SK-N-SH (cell line): ENCODE results near the gene MRPS35. TPM values are rescaled to one million over a fixed set of nuclear protein-coding genes. Genes with fewer than 3 reads are reported as not detected.

Experiments
- CTCF ChIA-PET: fragments of 300-600, 350-600 bp; formaldehyde crosslinking; extraction: SDS; loops from one replicate; lab custom pipeline; 2021; lab: Yijun Ruan, JAX
- POLR2A ChIA-PET: fragments of 350-600 bp; sonication (Branson Sonifier 250); formaldehyde crosslinking; extraction: SDS; loops from one replicate; lab custom pipeline; 2020; ENCODE audit warnings: antibody characterized with exemption, inconsistent platforms; lab: Yijun Ruan, JAX
- DNase-seq: peaks from one replicate; pipeline ENCODE4 v3.0.0; 2012
- H2AFZ ChIP-seq: fragments of 200-600 bp; sonication (generic); 2 replicates; pipeline ENCODE4 v1.8.1; 2016; ENCODE audit warnings: antibody characterized with exemption, mild to moderate bottlenecking, low read depth
- H3F3A ChIP-seq: fragments of 200-600 bp; sonication (generic); replicated peaks from 2 replicates; pipeline ENCODE3; 2016; ENCODE audit warnings: antibody characterized with exemption, mild to moderate bottlenecking; ENCODE audit not compliant: insufficient read depth
- H3K27ac ChIP-seq, 2 experiments: fragments of 200-500 bp in 1 of 2; fragments of 200-600 bp in 1 of 2; sonication (Bioruptor generic) in 1 of 2; sonication (generic), shearing (Covaris generic) in 1 of 2; 2 replicates each; pipeline versions ENCODE4 v1.5.1 to v1.6.1; 2014 to 2016; ENCODE audit warnings: low read depth in 2 of 2, inconsistent platforms in 1 of 2, low read length in 1 of 2, mild to moderate bottlenecking in 1 of 2, mixed read lengths in 1 of 2
- H3K27me3 ChIP-seq: fragments of 200-600 bp; sonication (generic), shearing (Covaris generic); 2 replicates; pipeline ENCODE4 v1.6.1; 2016; ENCODE audit warnings: mixed run types; ENCODE audit not compliant: insufficient read depth
- H3K36me3 ChIP-seq, 2 experiments: fragments of 200-500 bp in 1 of 2; fragments of 200-600 bp in 1 of 2; sonication (Bioruptor generic) in 1 of 2; sonication (generic) in 1 of 2; replicated peaks in 1 of 2; 2 replicates each; pipeline versions ENCODE3 to v1.5.1; 2014 to 2016; ENCODE audit warnings: low read length in 1 of 2, mild to moderate bottlenecking in 1 of 2; ENCODE audit not compliant: insufficient read depth in 2 of 2, control insufficient read depth in 1 of 2
- H3K4me1 ChIP-seq, 2 experiments: fragments of 200-500 bp in 1 of 2; fragments of 200-600 bp in 1 of 2; sonication (Bioruptor generic) in 1 of 2; sonication (generic), shearing (Covaris generic) in 1 of 2; 2 replicates each; pipeline versions ENCODE4 v1.5.1 to v1.6.1; 2014 to 2016; ENCODE audit warnings: low read depth in 1 of 2, low read length in 1 of 2, mixed run types in 1 of 2; ENCODE audit not compliant: insufficient read depth in 2 of 2, control insufficient read depth in 1 of 2
- H3K4me2 ChIP-seq: fragments of 200-600 bp; sonication (generic), shearing (Covaris generic); 2 replicates; pipeline ENCODE4 v1.6.1; 2017; ENCODE audit warnings: mixed run types
- H3K4me3 ChIP-seq, 2 experiments: fragments of 200-500 bp in 1 of 2; fragments of 200-600 bp in 1 of 2; sonication (Bioruptor generic) in 1 of 2; sonication (generic), shearing (Covaris generic) in 1 of 2; 2 replicates each; pipeline versions ENCODE4 v1.5.1 to v1.8.1; 2014 to 2016; ENCODE audit warnings: low read depth in 2 of 2, inconsistent platforms in 1 of 2, low read length in 1 of 2, mild to moderate bottlenecking in 1 of 2, mixed read lengths in 1 of 2, moderate library complexity in 1 of 2
- H3K79me2 ChIP-seq: fragments of 200-600 bp; sonication (generic); 2 replicates; pipeline ENCODE4 v1.8.1; 2017; ENCODE audit warnings: mild to moderate bottlenecking; ENCODE audit not compliant: insufficient read depth
- H3K9ac ChIP-seq: fragments of 200-600 bp; sonication (generic); 2 replicates; pipeline ENCODE4 v1.6.1; 2017; ENCODE audit warnings: mixed run types
- H3K9me2 ChIP-seq: fragments of 200-600 bp; sonication (generic); 2 replicates; pipeline ENCODE4 v1.6.1; 2017; ENCODE audit warnings: mixed run types
- H3K9me3 ChIP-seq: fragments of 200-600 bp; sonication (generic); 2 replicates; pipeline ENCODE4 v1.6.1; 2017; ENCODE audit warnings: mixed run types, mild to moderate bottlenecking, moderate library complexity
- H4K20me1 ChIP-seq: fragments of 200-600 bp; sonication (generic); 2 replicates; pipeline ENCODE4 v1.6.1; 2017; ENCODE audit warnings: mild to moderate bottlenecking, mixed run types; ENCODE audit not compliant: insufficient read depth
- EP300 ChIP-seq, 2 experiments: IDR thresholded peaks; 2 replicates each; pipeline versions ENCODE4 v1.4.0 to v1.6.1; 2012; ENCODE audit warnings: borderline replicate concordance in 1 of 2, low read depth in 1 of 2, low read length in 1 of 2
- GABPA ChIP-seq: IDR thresholded peaks from 2 replicates; pipeline ENCODE4 v1.4.0; 2012; ENCODE audit warnings: low read depth, mild to moderate bottlenecking
- USF1 ChIP-seq: IDR thresholded peaks from 2 replicates; pipeline ENCODE4 v1.4.0; 2012; ENCODE audit warnings: low read depth, borderline replicate concordance
- WGBS: methylation state at CpG from one replicate; pipeline ENCODE4 v1.1.6; 2017; ENCODE audit warnings: low lambda C conversion rate; 5-methylcytosine and 5-hydroxymethylcytosine counted together
- polyA plus RNA-seq, 3 experiments: library from polyadenylated mRNA; depleted of rRNA; stranded (reverse); fragments of >200 nt; gene quantifications; 2 replicates each; pipeline ENCODE4 v1.2.3, GENCODE V29; 2012
- small RNA-seq, 7 experiments: library from RNA; depleted of rRNA; stranded (forward); fragments of <200 nt; gene quantifications; one replicate each; pipeline ENCODE3, GENCODE V24; 2012

Gene MRPS35
- polyA plus RNA-seq, 1 of the 3 experiments (the other 2 are of a cell fraction), result 32.4 TPM

GRCh38 chr12:27802936-27803335 is 92.3 kb downstream of the MRPS35 start (continued):
- no peak for TF ChIP-seq USF1
- TF ChIP-seq EP300 (IDR thresholded peaks at IDR 0.05; ENCODE audit: borderline replicate concordance in 1 of 2, low read depth in 1 of 2, low read length in 1 of 2), result no peak

- Histone ChIP-seq H3K27ac (no peak overlapping the region), H3K4me2 (no peak overlapping the region), H3K79me2 (no peaks in the 10 kb centered on the region), H3K9ac (no peak overlapping the region), H3K4me1 (no peaks in the 10 kb centered on the region; a peak in 1 of 4 replicates), H4K20me1 (no peaks in the 10 kb centered on the region), H2AFZ (no peak overlapping the region), H3K9me3 (no peaks in the 10 kb centered on the region), H3K36me3 (peaks cover 3 to 8% of the 10 kb centered on the region in 2 experiments), H3K4me3 (no peak overlapping the region), H3F3A (peaks cover 7% of the 10 kb centered on the region), H3K27me3 (no peaks in the 10 kb centered on the region), H3K9me2 (no peaks in the 10 kb centered on the region)
- CTCF ChIA-PET, result interaction anchor here (0.8 to 1.4 kb wide), 3 partner anchors 15 to 26 kb away, joined by 3 read pairs; no protein-coding TSS in a partner anchor
- TF ChIP-seq GABPA, result no peak
- TF ChIP-seq USF1, result no peak
- no peak for TF ChIP-seq EP300 (IDR thresholded peaks at IDR 0.05; ENCODE audit: borderline replicate concordance in 1 of 2, low read depth in 1 of 2, low read length in 1 of 2)
- POLR2A ChIA-PET, result no interaction called here
- no peak for DNase-seq
- WGBS, result 38% methylated on average over 1 of the region's 1 CpG
These were observed 94.6 kb downstream of the MRPS35 start for GRCh38 chr12:27805238-27805637.

Small RNAs within 50 kb of the gene (small RNA-seq; reads per million reads assigned to genes)
- gene RF00019, result 0 reads per million in 7 experiments

Other genes starting within 250 kb of the MRPS35 start
- 55.0 and 74.3 TPM in 2 replicates for gene PPFIBP1, start 186.6 kb upstream of the MRPS35 start, polyA plus RNA-seq (2012; rRNA removed)
- gene REP15, start 14.4 kb upstream of the MRPS35 start, polyA plus RNA-seq (2012; rRNA removed), result 0.84 and 1.3 TPM in 2 replicates
- gene KLHL42, start 69.4 kb downstream of the MRPS35 start, polyA plus RNA-seq (2012; rRNA removed), result 11.7 and 18.5 TPM in 2 replicates
- not detected in 2 replicates for gene MANSC4, start 69.4 kb downstream of the MRPS35 start, polyA plus RNA-seq (2012; rRNA removed)